A673 (cell line): ENCODE data around the gene SLC5A1.

ENCODE experiments used
- CTCF ChIP-seq: fragments of 300-800, 200-600 bp; sonication (generic); conservative IDR thresholded peaks from 2 replicates; pipeline ENCODE4 v1.5.1; 2017; ENCODE audit warnings: low read depth, mild to moderate bottlenecking, antibody characterized with exemption, low read length, moderate library complexity, mixed read lengths
- EZH2 ChIP-seq: fragments of 200-600 bp; sonication (generic); IDR thresholded peaks from 2 replicates; pipeline ENCODE4 v1.6.1; 2017; ENCODE audit warnings: borderline replicate concordance, low read depth, mild to moderate bottlenecking, mixed read lengths, antibody characterized with exemption, low read length; ENCODE audit not compliant: poor library complexity, severe bottlenecking

- TF ChIP-seq CTCF (no peak), EZH2 (no peak)
Measured at GRCh38 chr22:32043391-32043790, 330 bp downstream of the SLC5A1 start.
